Astrocyte (in vitro differentiated cells and primary cell): Measurements from ENCODE around the gene DLG1. TPM values are rescaled to one million over a fixed set of nuclear protein-coding genes. Genes with fewer than 3 reads are reported as not detected.

Source experiments
- DNase-seq: peaks from one replicate; pipeline ENCODE4 v3.0.0-alpha.2; 2010; ENCODE audit warnings: low read depth
- FAIRE-seq: peaks from 2 replicates; lab custom pipeline; 2011; peaks lifted over from hg19 to GRCh38; lab: Jason Lieb, UNC
- H2AFZ ChIP-seq: 2 replicates; pipeline ENCODE4 v1.6.0; 2012; ENCODE audit warnings: low read depth, low read length, inconsistent platforms
- H3K27ac ChIP-seq: 2 replicates; pipeline ENCODE4 v1.5.1; 2011; ENCODE audit warnings: low read depth, low read length, inconsistent platforms
- H3K27me3 ChIP-seq: 2 replicates; pipeline ENCODE4 v1.6.0; 2011; ENCODE audit warnings: low read length, inconsistent platforms; ENCODE audit not compliant: insufficient read depth
- H3K36me3 ChIP-seq: 2 replicates; pipeline ENCODE4 v1.5.1; 2011; ENCODE audit warnings: low read length, inconsistent platforms; ENCODE audit not compliant: insufficient read depth
- H3K4me1 ChIP-seq: 2 replicates; pipeline ENCODE4 v1.5.1; 2011; ENCODE audit warnings: low read length, inconsistent platforms; ENCODE audit not compliant: insufficient read depth
- H3K4me2 ChIP-seq: 2 replicates; pipeline ENCODE4 v1.6.0; 2012; ENCODE audit warnings: low read length, inconsistent platforms
- H3K4me3 ChIP-seq: 2 replicates; pipeline ENCODE4 v1.5.1; 2011; ENCODE audit warnings: low read depth, mild to moderate bottlenecking, low read length, inconsistent platforms; ENCODE audit not compliant: insufficient read depth
- H3K79me2 ChIP-seq: 2 replicates; pipeline ENCODE4 v1.6.0; 2012; ENCODE audit warnings: mild to moderate bottlenecking, low read length, inconsistent platforms; ENCODE audit not compliant: insufficient read depth
- H3K9ac ChIP-seq: 2 replicates; pipeline ENCODE4 v1.6.0; 2012; ENCODE audit warnings: mild to moderate bottlenecking, low read length, inconsistent platforms
- H3K9me3 ChIP-seq: 2 replicates; pipeline ENCODE4 v1.5.1; 2012; ENCODE audit warnings: low read depth, mild to moderate bottlenecking, low read length, inconsistent platforms; ENCODE audit not compliant: insufficient read depth
- H4K20me1 ChIP-seq: 2 replicates; pipeline ENCODE4 v1.6.0; 2012; ENCODE audit warnings: low read length, inconsistent platforms; ENCODE audit not compliant: insufficient read depth
- H3K27ac Mint-ChIP-seq: one replicate; pipeline ENCODE4 v1.8.0; 2021; ENCODE audit warnings: mild to moderate bottlenecking, mixed read lengths; ENCODE audit not compliant: unreplicated experiment
- H3K27me3 Mint-ChIP-seq: one replicate; pipeline ENCODE4 v1.8.0; 2021; ENCODE audit warnings: low read depth, mixed read lengths; ENCODE audit not compliant: unreplicated experiment
- H3K36me3 Mint-ChIP-seq: one replicate; pipeline ENCODE4 v1.8.0; 2021; ENCODE audit warnings: low read depth, mixed read lengths; ENCODE audit not compliant: unreplicated experiment
- H3K4me1 Mint-ChIP-seq: one replicate; pipeline ENCODE4 v1.8.0; 2021; ENCODE audit warnings: low read depth, mixed read lengths; ENCODE audit not compliant: unreplicated experiment
- H3K4me3 Mint-ChIP-seq: one replicate; pipeline ENCODE4 v1.8.0; 2021; ENCODE audit warnings: mild to moderate bottlenecking, moderate library complexity, mixed read lengths; ENCODE audit not compliant: unreplicated experiment
- H3K9me3 Mint-ChIP-seq: one replicate; pipeline ENCODE4 v1.8.0; 2021; ENCODE audit warnings: mild to moderate bottlenecking, mixed read lengths; ENCODE audit not compliant: unreplicated experiment
- EZH2 ChIP-seq: IDR thresholded peaks from 2 replicates; pipeline ENCODE4 v1.6.1; 2012; ENCODE audit warnings: mild to moderate bottlenecking, low read length, inconsistent platforms; ENCODE audit not compliant: insufficient read depth
- total RNA-seq: library from RNA; stranded (reverse); gene quantifications from 2 replicates; pipeline ENCODE4 v1.2.1, GENCODE V29; 2021
- TF ChIP-seq, protein P1 (sequence below): IDR thresholded peaks from 2 replicates; pipeline ENCODE4 v1.5.1; 2011; ENCODE audit warnings: low read depth, mild to moderate bottlenecking, inconsistent platforms, low read length, moderate library complexity; ENCODE audit not compliant: insufficient read depth

The DLG1 gene
- total RNA-seq, 1 donor from 2014 or later = 210 TPM

DNA sequence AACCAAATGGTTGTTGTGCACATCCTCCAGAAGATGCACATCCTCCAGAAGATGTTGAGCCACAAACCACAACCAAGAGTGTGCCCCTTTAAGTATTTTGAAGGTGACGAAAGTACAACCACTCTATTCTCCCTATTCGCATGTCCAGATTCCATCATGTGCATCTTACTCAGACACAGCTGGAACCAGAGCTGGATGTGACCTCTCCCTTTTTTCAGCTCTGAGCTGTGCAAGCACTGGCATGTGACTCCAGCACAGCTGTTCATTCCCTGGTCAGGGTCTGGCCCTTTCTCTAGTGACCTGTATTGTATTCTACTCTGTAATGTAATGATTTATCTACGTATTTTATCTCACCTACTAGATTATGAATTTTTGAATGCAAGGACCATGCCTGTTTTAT lies 29.3 kb upstream of the DLG1 start:
- H3K4me1 Mint-ChIP-seq = peaks cover 3% of the 10 kb centered on the region
- DNase-seq = no peak
- peaks cover 1% of the 10 kb centered on the region for H3K27me3 Mint-ChIP-seq
- no peak for FAIRE-seq
- TF ChIP-seq, protein P1, sequence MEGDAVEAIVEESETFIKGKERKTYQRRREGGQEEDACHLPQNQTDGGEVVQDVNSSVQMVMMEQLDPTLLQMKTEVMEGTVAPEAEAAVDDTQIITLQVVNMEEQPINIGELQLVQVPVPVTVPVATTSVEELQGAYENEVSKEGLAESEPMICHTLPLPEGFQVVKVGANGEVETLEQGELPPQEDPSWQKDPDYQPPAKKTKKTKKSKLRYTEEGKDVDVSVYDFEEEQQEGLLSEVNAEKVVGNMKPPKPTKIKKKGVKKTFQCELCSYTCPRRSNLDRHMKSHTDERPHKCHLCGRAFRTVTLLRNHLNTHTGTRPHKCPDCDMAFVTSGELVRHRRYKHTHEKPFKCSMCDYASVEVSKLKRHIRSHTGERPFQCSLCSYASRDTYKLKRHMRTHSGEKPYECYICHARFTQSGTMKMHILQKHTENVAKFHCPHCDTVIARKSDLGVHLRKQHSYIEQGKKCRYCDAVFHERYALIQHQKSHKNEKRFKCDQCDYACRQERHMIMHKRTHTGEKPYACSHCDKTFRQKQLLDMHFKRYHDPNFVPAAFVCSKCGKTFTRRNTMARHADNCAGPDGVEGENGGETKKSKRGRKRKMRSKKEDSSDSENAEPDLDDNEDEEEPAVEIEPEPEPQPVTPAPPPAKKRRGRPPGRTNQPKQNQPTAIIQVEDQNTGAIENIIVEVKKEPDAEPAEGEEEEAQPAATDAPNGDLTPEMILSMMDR = no peak
- TF ChIP-seq EZH2 = no peak
- Histone ChIP-seq H3K27ac (no peak overlapping the region), H3K79me2 (no peaks in the 10 kb centered on the region), H3K9me3 (no peaks in the 10 kb centered on the region), H3K4me2 (no peak overlapping the region), H3K9ac (no peak overlapping the region), H4K20me1 (no peaks in the 10 kb centered on the region), H3K27me3 (no peaks in the 10 kb centered on the region), H2AFZ (no peak overlapping the region), H3K4me1 (no peaks in the 10 kb centered on the region), H3K4me3 (no peak overlapping the region), H3K36me3 (no peaks in the 10 kb centered on the region)
- H3K9me3 Mint-ChIP-seq = no peaks in the 10 kb centered on the region
- no peak overlapping the region for H3K4me3 Mint-ChIP-seq
- no peak overlapping the region for H3K27ac Mint-ChIP-seq
- no peaks in the 10 kb centered on the region for H3K36me3 Mint-ChIP-seq

- no peaks in the 10 kb centered on the region for H3K36me3 Mint-ChIP-seq
- no peak for DNase-seq
- H3K4me1 ChIP-seq = no peaks in the 10 kb centered on the region
- H2AFZ ChIP-seq = no peak overlapping the region
- TF ChIP-seq, protein P1 = no peak
- TF ChIP-seq EZH2 = no peak
- H3K27ac Mint-ChIP-seq = no peak overlapping the region
- H3K36me3 ChIP-seq = no peaks in the 10 kb centered on the region
- peaks cover 3% of the 10 kb centered on the region for H3K4me1 Mint-ChIP-seq
- H3K9me3 ChIP-seq = no peaks in the 10 kb centered on the region
- H3K4me3 ChIP-seq = no peak overlapping the region
- FAIRE-seq = no peak
- no peak overlapping the region for H3K4me3 Mint-ChIP-seq
- H3K27me3 ChIP-seq = no peaks in the 10 kb centered on the region
- no peak overlapping the region for H3K9ac ChIP-seq
- H3K27ac ChIP-seq = no peak overlapping the region
- no peaks in the 10 kb centered on the region for H3K9me3 Mint-ChIP-seq
- H3K27me3 Mint-ChIP-seq = peaks cover 1% of the 10 kb centered on the region
- H3K4me2 ChIP-seq = no peak overlapping the region
- H3K79me2 ChIP-seq = no peaks in the 10 kb centered on the region
- no peaks in the 10 kb centered on the region for H4K20me1 ChIP-seq
These were observed 27.4 kb upstream of the DLG1 start for GRCh38 chr3:197325773-197326172.

- H3K4me1 Mint-ChIP-seq = peaks cover 4% of the 10 kb centered on the region
- Histone ChIP-seq H3K27me3 (no peaks in the 10 kb centered on the region), H3K9me3 (no peaks in the 10 kb centered on the region), H3K9ac (no peak overlapping the region), H3K27ac (no peak overlapping the region), H3K4me1 (peaks cover 7% of the 10 kb centered on the region), H4K20me1 (no peaks in the 10 kb centered on the region), H3K4me2 (no peak overlapping the region), H3K36me3 (no peaks in the 10 kb centered on the region), H2AFZ (no peak overlapping the region), H3K4me3 (no peak overlapping the region), H3K79me2 (no peaks in the 10 kb centered on the region)
- no peak for FAIRE-seq
- no peak for DNase-seq
- no peaks in the 10 kb centered on the region for H3K36me3 Mint-ChIP-seq
- no peak overlapping the region for H3K4me3 Mint-ChIP-seq
- no peaks in the 10 kb centered on the region for H3K9me3 Mint-ChIP-seq
- H3K27ac Mint-ChIP-seq = no peak overlapping the region
- H3K27me3 Mint-ChIP-seq = no peaks in the 10 kb centered on the region
- TF ChIP-seq, protein P1 = no peak
- TF ChIP-seq EZH2 = no peak
These were observed 23.7 kb upstream of the DLG1 start for GRCh38 chr3:197322149-197322548.
